ENCODE results near the gene H3-3A.
A peak's percentile ranks its signal among the peaks of the same experiment; 100 is the strongest.

H3-3A gene

GRCh38 chr1:226052061-226052460 is 10.5 kb upstream of the H3-3A start:
- no peak for FAIRE-seq
- DNase-seq (ENCODE audit: low spot score) = no peak

GRCh38 chr1:226054519-226055327 is 7.8 kb upstream of the H3-3A start:
- FAIRE-seq (no peak), DNase-seq (ENCODE audit: low spot score) (no peak)

- no peak for FAIRE-seq
- DNase-seq (ENCODE audit: low spot score) = no peak
These were observed 2.8 kb upstream of the H3-3A start for GRCh38 chr1:226059709-226060108.

- FAIRE-seq = no peak
These were observed 2.1 kb upstream of the H3-3A start for GRCh38 chr1:226060427-226060826.

GRCh38 chr1:226061068-226061840 is 1.3 kb upstream of the H3-3A start:
- no peak for DNase-seq (ENCODE audit: low spot score)
- no peak for FAIRE-seq

More at GRCh38 chr1:226060427-226060826, 2.1 kb upstream of the H3-3A start:
- no peak for DNase-seq (ENCODE audit: low spot score)

- peak; percentile 91 for DNase-seq (ENCODE audit: low spot score)
- no peak for FAIRE-seq
These were observed 517 bp upstream of the H3-3A start for GRCh38 chr1:226061841-226062557.

GRCh38 chr1:226063224-226063976 is 884 bp downstream of the H3-3A start:
- FAIRE-seq = no peak
- no peak for DNase-seq (ENCODE audit: low spot score)

GRCh38 chr1:226063977-226064815 is 1.7 kb downstream of the H3-3A start:
- no peak for DNase-seq (ENCODE audit: low spot score)

GRCh38 chr1:226064816-226065248 is 2.3 kb downstream of the H3-3A start:
- FAIRE-seq = no peak

More at GRCh38 chr1:226063977-226064815, 1.7 kb downstream of the H3-3A start:
- FAIRE-seq = no peak

GRCh38 chr1:226066415-226067078 is 4.0 kb downstream of the H3-3A start:
- FAIRE-seq = no peak

More at GRCh38 chr1:226064816-226065248, 2.3 kb downstream of the H3-3A start:
- DNase-seq (ENCODE audit: low spot score) = peak; percentile 31

GRCh38 chr1:226069811-226070489 is 7.4 kb downstream of the H3-3A start:
- DNase-seq (ENCODE audit: low spot score) (no peak), FAIRE-seq (no peak)

More at GRCh38 chr1:226066415-226067078, 4.0 kb downstream of the H3-3A start:
- no peak for DNase-seq (ENCODE audit: low spot score)

- no peak for FAIRE-seq
These were observed 9.8 kb downstream of the H3-3A start for GRCh38 chr1:226072347-226072746.

GRCh38 chr1:226073184-226073950 is 10.9 kb downstream of the H3-3A start:
- DNase-seq (ENCODE audit: low spot score) = no peak
- no peak for FAIRE-seq

More at GRCh38 chr1:226072347-226072746, 9.8 kb downstream of the H3-3A start:
- DNase-seq (ENCODE audit: low spot score) = no peak

GRCh38 chr1:226074046-226074445 is 11.5 kb downstream of the H3-3A start:
- no peak for FAIRE-seq
- no peak for DNase-seq (ENCODE audit: low spot score)

- no peak for DNase-seq (ENCODE audit: low spot score)
- no peak for FAIRE-seq
These were observed 13.9 kb downstream of the H3-3A start for GRCh38 chr1:226076378-226076777.

- no peak for DNase-seq (ENCODE audit: low spot score)
- no peak for FAIRE-seq
These were observed 15.9 kb downstream of the H3-3A start for GRCh38 chr1:226078374-226078773.

GRCh38 chr1:226082587-226082917 is 20.0 kb downstream of the H3-3A start:
- no peak for FAIRE-seq
- DNase-seq (ENCODE audit: low spot score) = no peak

GRCh38 chr1:226082959-226083301 is 20.4 kb downstream of the H3-3A start:
- no peak for FAIRE-seq

More at GRCh38 chr1:226082959-226083301, 20.4 kb downstream of the H3-3A start:
- DNase-seq (ENCODE audit: low spot score) = peak; percentile 58

Measured in urothelium cell line (cell line).